ENCODE data around the gene SLC10A1. TPM values are rescaled to one million over a fixed set of nuclear protein-coding genes. Genes with fewer than 3 reads are reported as not detected.
"Not testable (repeated sequence)": the region's sequence is repeated elsewhere in the genome, so short reads cannot be mapped to it uniquely, and the experiment has no call there.

Gene SLC10A1
- total RNA-seq, 1 donor from 2014 or later: not detected

GRCh38 chr14:69750495-69750894, 46.5 kb downstream of the SLC10A1 start:
- no peaks in the 10 kb centered on the region for H3K4me1 ChIP-seq
- H3K27ac ChIP-seq: no peak overlapping the region
- no peak for TF ChIP-seq CTCF (IDR thresholded peaks at IDR 0.05)
- TF ChIP-seq POLR2AphosphoS5 (IDR thresholded peaks at IDR 0.05; ENCODE audit: insufficient read depth in 1 of 2, low read depth in 1 of 2): no peak
- no peak for TF ChIP-seq POLR2A (IDR thresholded peaks at IDR 0.05)
- H3K9me3 ChIP-seq: no peaks in the 10 kb centered on the region
- H3K27me3 ChIP-seq: no peaks in the 10 kb centered on the region
- no peak overlapping the region for H3K4me3 ChIP-seq
- H3K36me3 ChIP-seq: no peaks in the 10 kb centered on the region
- no peak for DNase-seq (ENCODE audit: extremely low spot score in 2 of 2)
- intact Hi-C loops (cut with DNase I): no loop called here

- Histone ChIP-seq H3K9me3 (no peaks in the 10 kb centered on the region), H3K36me3 (no peaks in the 10 kb centered on the region), H3K27me3 (no peaks in the 10 kb centered on the region), H3K27ac (no peak overlapping the region), H3K4me1 (no peaks in the 10 kb centered on the region), H3K4me3 (no peak overlapping the region)
- no peak for DNase-seq (ENCODE audit: extremely low spot score in 2 of 2)
- no peak for TF ChIP-seq POLR2A (IDR thresholded peaks at IDR 0.05)
- no peak for TF ChIP-seq CTCF (IDR thresholded peaks at IDR 0.05)
- TF ChIP-seq POLR2AphosphoS5 (IDR thresholded peaks at IDR 0.05; ENCODE audit: insufficient read depth in 1 of 2, low read depth in 1 of 2): no peak
- intact Hi-C loops (cut with DNase I): no loop called here
Measured at GRCh38 chr14:69749956-69750355, 47.1 kb downstream of the SLC10A1 start.

DNA sequence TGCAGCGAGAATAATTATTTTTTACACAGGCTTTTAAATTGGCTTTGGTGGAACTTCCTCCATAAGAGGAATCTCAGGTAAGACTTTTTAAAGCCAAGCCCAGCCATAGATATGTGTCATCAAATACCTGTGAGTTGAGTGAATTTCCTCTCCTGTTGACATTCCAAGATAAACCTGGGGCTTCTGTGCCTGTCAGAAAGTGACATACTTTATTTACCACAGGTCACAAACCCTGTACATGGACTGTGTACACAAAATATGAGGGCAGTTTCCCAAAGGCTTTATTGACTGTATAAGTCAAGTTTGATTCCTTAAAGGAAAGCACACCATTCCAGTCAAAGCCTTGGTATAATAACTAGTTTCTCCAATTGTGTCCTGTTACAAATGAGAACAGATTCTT, 56.0 kb downstream of the SLC10A1 start:
- intact Hi-C loops (cut with DNase I): no loop called here
- Histone ChIP-seq H3K4me1 (no peaks in the 10 kb centered on the region), H3K36me3 (no peaks in the 10 kb centered on the region), H3K27me3 (no peaks in the 10 kb centered on the region), H3K27ac (no peak overlapping the region), H3K4me3 (no peak overlapping the region), H3K9me3 (no peaks in the 10 kb centered on the region)
- TF ChIP-seq POLR2A (IDR thresholded peaks at IDR 0.05) (no peak), CTCF (IDR thresholded peaks at IDR 0.05) (no peak), POLR2AphosphoS5 (IDR thresholded peaks at IDR 0.05; ENCODE audit: insufficient read depth in 1 of 2, low read depth in 1 of 2) (no peak)
- DNase-seq (ENCODE audit: extremely low spot score in 2 of 2): peak in 1 of 2 donors; percentile 11

- H3K36me3 ChIP-seq; H3K27ac ChIP-seq; DNase-seq (ENCODE audit: extremely low spot score in 2 of 2); H3K9me3 ChIP-seq; H3K4me1 ChIP-seq; intact Hi-C loops (cut with DNase I); H3K27me3 ChIP-seq; H3K4me3 ChIP-seq: not testable (repeated sequence)
Measured at GRCh38 chr14:69736405-69736804, 60.6 kb downstream of the SLC10A1 start.

- DNase-seq (ENCODE audit: extremely low spot score in 2 of 2): peak in 1 of 2 donors; percentile 5
- H3K27ac ChIP-seq; H3K4me3 ChIP-seq; H3K36me3 ChIP-seq; intact Hi-C loops (cut with DNase I); H3K27me3 ChIP-seq; H3K9me3 ChIP-seq; H3K4me1 ChIP-seq: not testable (repeated sequence)
Measured at GRCh38 chr14:69731919-69732598, 65.0 kb downstream of the SLC10A1 start.

DNA sequence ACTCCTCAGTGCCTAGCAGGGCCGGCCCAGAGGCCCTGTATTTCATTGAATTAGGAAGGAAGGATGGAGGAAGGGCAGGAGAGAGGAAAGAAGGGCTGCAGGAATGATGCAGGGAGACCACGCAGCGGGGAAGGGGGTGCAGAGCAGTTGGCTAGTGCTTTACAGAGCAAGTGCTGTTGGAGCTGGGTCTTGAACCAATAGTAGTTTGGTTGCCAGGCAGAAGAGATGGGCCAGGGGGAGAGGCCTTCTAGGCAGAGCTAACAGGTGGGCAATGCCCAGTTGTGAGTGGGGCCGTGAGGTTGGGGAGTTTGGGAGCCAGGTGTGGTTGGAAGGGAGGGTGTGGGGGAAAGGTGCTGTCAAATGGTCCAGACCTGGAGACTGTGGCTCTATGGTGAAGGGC, 69.2 kb downstream of the SLC10A1 start:
- no peak for TF ChIP-seq CTCF (IDR thresholded peaks at IDR 0.05)
- TF ChIP-seq POLR2AphosphoS5 (IDR thresholded peaks at IDR 0.05; ENCODE audit: insufficient read depth in 1 of 2, low read depth in 1 of 2): no peak
- no peak for TF ChIP-seq POLR2A (IDR thresholded peaks at IDR 0.05)
- Histone ChIP-seq H3K27me3 (no peaks in the 10 kb centered on the region), H3K36me3 (no peaks in the 10 kb centered on the region), H3K4me1 (peaks cover 8% of the 10 kb centered on the region), H3K27ac (peak overlapping the region; percentile 19), H3K9me3 (no peaks in the 10 kb centered on the region), H3K4me3 (no peak overlapping the region)
- intact Hi-C loops (cut with DNase I): loop anchor here (2.0 to 5.0 kb wide), 2 partner anchors 126 to 143 kb away; no protein-coding TSS in a partner anchor
- DNase-seq (ENCODE audit: extremely low spot score in 2 of 2): no peak
